ENCODE measurements around the gene CDNF.

- TF ChIP-seq POLR2A (IDR thresholded peaks at IDR 0.05) (no peak), CTCF (IDR thresholded peaks at IDR 0.05) (no peak)
Observed at GRCh38 chr10:14774797-14775196, 63.0 kb downstream of the CDNF start, which contains the start of gene FAM107B.
